ENCODE results near the gene SUN5. TPM values are rescaled to one million over a fixed set of nuclear protein-coding genes. Genes with fewer than 3 reads are reported as not detected.

Gene SUN5
- total RNA-seq, 1 donor from 2014 or later = not detected

- DNase-seq (ENCODE audit: extremely low read depth, low read depth, low spot score) = no peak
Measured at GRCh38 chr20:33026779-33027759, 22.8 kb upstream of the SUN5 start.

- DNase-seq (ENCODE audit: extremely low read depth, low read depth, low spot score) = no peak
Measured at GRCh38 chr20:33026072-33026778, 22.0 kb upstream of the SUN5 start.

- DNase-seq (ENCODE audit: extremely low read depth, low read depth, low spot score) = no peak
Measured at GRCh38 chr20:33025318-33025876, 21.2 kb upstream of the SUN5 start.

- no peak for DNase-seq (ENCODE audit: extremely low read depth, low read depth, low spot score)
Measured at GRCh38 chr20:33024609-33025317, 20.5 kb upstream of the SUN5 start.

DNA sequence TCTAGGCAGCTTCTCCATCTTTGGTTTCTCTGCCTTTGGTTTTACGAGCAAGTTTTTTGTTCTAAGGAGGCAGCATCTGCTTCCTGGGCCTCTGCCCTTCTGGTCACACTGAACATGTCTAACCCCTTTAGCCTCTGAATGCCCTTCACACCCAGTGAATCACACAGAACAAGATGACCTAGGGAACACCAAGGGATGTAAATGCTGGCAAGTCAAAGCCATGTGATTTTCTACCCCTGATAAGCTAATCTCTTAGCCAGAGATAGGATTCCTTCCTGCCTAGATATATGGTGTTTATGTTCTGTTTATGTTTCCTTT is 20.0 kb upstream of the SUN5 start:
- DNase-seq (ENCODE audit: extremely low read depth, low read depth, low spot score) = no peak

DNA sequence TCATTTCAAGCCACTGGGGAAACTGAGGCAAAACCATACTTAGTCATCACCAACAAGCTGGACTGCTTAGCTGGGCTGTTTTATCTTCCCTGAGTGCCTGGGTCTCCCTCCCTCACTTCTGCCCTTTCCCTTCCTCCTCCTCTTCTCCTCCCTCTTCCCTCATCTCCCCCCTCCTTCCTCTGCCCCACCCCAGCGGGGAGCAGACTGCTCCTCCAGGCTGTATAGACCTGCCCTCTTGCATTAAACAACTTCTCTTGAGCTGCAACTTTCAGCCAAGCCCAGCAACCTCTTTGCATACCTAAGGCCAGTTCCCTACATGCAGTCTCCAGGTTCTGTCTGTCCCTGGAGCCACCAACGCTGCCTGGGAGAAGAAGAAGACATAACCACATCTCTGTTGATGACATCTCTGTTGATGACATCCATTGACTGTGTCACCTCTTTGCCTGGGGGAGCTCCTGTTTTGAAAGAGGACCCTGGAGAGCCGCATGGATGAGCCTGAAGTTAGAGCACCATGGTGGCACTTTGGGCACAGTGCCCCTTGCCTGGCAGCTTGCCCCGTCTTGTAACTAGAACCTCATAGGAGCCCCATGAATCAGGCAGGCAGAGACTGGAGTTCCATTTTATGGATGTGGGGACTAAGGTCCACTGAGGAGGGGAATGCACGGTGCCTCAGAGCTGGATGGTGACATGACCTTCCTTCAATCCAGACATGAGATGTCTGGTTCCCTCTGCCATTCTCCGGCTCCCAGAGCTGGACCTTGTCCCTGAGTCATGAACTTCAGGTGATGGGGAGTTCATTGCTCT is 19.4 kb upstream of the SUN5 start:
- no peak for DNase-seq (ENCODE audit: extremely low read depth, low read depth, low spot score)

- DNase-seq (ENCODE audit: extremely low read depth, low read depth, low spot score) = no peak
Measured at GRCh38 chr20:33022694-33023438, 18.6 kb upstream of the SUN5 start.

DNA sequence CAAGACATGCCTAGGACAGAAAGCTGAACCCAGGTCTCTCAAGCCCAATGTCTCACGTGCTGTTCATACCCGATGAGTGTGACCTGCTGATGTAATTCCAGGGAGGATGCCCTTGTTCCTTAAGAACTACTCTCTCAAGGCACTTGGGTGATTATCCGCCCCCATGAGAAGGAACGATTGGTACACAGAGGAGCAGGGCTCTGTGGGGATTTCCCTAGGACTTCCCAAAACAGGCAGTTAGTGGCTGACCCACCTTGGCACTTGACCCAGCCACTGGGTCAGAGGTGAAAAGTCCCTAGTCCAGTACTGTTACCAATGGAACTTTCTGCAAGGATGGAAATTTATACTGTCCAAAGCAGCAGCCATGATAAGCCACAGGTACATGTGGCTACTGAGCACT is 18.1 kb upstream of the SUN5 start:
- no peak for DNase-seq (ENCODE audit: extremely low read depth, low read depth, low spot score)

- DNase-seq (ENCODE audit: extremely low read depth, low read depth, low spot score) = no peak
Measured at GRCh38 chr20:33021879-33022278, 17.6 kb upstream of the SUN5 start.

DNA sequence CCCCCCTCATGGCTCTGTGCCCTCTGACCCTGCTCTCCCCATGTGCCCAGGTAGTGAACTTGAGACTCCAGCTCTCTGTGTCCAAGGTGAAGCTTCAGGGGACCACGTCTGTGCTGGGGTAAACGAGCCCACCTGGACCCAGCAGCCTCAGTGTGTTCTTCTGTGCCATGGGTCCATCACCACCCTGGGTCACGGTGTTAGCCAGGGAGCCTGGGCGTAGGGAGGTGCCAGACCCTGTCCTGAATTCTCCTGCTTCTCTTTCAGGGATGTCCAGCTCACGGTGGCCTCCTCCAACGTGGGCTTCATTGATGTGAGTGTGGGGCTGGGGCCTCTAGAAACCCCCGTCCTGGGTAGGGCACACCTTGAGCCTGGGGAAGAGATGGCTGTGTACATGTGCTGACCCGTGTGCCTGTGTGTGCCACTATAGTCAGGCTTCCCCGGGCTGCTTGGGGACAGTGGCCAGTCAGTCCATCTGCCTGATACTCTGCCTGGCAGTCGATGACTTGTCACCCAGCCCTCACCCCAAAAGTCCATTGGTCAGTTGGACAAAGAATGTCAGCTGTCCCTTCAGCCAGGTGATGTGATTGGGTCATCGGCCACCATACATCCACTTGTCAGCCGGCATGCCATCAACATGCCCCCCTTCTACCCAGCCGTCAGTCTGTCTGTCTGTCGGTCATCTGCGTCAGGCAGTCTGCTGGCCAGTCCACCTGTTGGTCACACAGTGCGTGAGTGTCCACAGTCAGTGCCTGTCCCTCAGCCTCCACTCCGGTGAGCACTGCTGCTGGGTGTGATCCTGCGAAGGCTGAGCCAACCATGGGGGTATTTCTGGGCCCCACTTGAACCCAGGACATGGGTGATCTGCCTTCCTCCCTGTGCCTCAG is 16.3 kb upstream of the SUN5 start:
- DNase-seq (ENCODE audit: extremely low read depth, low read depth, low spot score) = no peak

- DNase-seq (ENCODE audit: extremely low read depth, low read depth, low spot score) = no peak
Measured at GRCh38 chr20:33019465-33020277, 15.4 kb upstream of the SUN5 start.

- DNase-seq (ENCODE audit: extremely low read depth, low read depth, low spot score) = no peak
Measured at GRCh38 chr20:33018169-33018931, 14.1 kb upstream of the SUN5 start.

DNA sequence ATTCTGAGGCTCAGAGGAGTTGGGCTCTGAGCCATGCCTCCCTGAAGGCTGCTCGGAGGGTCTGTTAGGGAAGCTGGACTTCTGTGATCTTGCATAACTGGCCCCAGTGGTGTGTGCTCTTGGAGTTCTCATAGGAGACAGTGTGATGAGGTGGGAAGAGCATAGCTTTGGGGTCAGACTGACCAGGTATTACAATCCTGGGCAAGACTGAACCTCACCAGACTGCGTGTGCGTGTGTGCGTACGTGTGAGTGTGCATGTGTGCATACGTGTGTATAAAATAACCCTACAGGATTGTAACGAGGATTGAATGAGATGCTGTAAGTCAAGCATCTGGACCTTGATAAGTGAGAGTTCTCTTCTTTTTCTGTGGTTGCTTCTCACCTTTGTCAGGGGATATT is 13.3 kb upstream of the SUN5 start:
- DNase-seq (ENCODE audit: extremely low read depth, low read depth, low spot score) = no peak

DNA sequence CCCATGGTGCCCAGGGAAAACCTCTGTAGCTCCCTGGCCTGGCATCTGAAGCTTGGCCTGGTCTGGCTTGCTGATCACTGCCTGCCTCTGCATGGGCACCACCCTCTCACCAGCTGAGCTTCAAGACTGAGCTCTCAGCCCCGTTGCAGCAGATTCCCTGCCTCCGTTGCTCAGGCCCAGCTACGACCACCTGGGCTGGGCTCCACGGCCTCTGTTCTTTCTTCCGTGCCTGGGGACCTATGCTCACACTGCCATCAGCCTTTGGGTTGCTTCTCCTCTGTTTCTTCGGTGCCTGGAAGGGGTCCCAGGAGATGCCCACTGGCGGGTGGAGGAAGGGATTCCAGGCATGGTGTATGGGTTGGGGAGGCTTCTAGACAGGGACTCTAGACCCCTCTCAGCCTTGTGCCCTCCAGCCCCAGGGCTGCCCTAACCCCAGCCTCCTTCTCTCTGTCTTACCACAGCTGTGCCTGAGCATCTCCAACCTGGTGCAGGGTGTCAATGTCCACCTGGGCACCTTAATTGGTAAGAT is 12.4 kb upstream of the SUN5 start:
- no peak for DNase-seq (ENCODE audit: extremely low read depth, low read depth, low spot score)

DNA sequence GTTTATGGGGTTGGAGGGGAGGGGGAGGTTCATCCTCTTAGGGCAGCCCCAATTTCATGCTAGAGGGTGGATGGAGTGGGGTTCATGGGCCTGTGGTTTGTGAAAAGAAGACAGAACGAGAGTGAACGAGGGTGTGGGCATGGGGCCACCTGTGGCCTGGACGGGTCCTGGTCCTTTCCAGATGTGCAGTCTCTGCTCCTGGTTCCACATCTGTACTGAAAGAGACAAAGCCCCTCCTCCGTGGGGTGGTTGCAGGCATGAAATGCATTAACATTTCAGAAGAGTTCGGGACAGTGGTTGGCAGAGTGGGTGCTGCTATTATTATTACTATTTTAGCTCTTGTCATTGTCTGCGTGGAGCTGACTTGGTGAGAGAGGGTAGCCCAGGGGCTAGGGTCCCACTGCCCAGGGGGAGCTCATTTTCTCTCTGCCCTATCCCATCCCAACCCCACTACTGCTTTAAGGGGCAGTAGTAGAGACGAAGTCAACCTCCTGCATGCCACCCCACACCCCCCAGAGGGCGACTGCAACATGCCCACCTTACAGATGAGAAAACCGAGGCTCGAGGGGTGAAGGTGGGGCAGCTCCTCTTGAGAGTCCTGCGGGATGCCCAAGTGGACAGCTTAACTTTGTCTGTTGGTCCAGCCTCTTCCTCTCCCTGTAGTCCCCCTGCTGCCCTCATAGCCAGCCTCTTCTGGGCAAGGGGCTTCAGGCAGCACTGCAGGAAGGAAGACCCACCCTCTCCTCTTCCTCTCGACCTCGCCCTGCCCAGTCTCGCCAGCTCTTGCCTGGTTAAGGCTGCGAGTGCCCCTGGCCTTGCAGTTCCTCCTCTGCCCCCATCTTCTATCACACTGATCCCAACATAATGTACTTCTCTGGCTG is 11.7 kb upstream of the SUN5 start:
- DNase-seq (ENCODE audit: extremely low read depth, low read depth, low spot score) = no peak

DNA sequence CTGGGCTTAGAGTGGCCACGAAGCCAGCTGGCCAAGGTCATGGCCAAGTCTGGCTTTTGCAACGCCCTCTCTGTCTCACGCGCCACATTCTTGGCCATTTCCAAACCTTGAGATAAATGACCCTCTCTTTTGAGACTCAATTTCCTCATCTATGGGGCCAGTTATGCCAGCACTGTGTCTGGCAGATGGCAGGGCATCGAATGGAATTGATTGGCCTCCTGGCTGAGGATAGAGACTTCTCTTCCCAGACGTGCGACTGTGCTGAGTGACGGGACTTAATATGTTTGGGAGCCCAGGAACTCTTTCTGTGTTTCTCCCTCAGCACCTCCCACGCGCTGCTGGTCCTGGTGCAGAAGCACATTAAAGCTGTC is 10.9 kb upstream of the SUN5 start:
- DNase-seq (ENCODE audit: extremely low read depth, low read depth, low spot score) = no peak

All from glomerular endothelial cell (primary cell).